ENCODE results near the gene PSD2.

- no peak for TF ChIP-seq HCFC1 (IDR thresholded peaks at IDR 0.05; ENCODE audit: low read depth, low read length)
- no peak for TF ChIP-seq ZNF101 (CRISPR knock-in tag; IDR thresholded peaks at IDR 0.05; ENCODE audit: borderline replicate concordance, low read depth)
These were observed 11.1 kb upstream of the PSD2 start for GRCh38 chr5:139784488-139784887.

All from HepG2 (cell line).